ENCODE data around the gene MGAT4B. TPM values are rescaled to one million over a fixed set of nuclear protein-coding genes. Genes with fewer than 3 reads are reported as not detected.

The MGAT4B gene
- total RNA-seq, 1 experiment from 2014 or later, result 337 TPM

DNA sequence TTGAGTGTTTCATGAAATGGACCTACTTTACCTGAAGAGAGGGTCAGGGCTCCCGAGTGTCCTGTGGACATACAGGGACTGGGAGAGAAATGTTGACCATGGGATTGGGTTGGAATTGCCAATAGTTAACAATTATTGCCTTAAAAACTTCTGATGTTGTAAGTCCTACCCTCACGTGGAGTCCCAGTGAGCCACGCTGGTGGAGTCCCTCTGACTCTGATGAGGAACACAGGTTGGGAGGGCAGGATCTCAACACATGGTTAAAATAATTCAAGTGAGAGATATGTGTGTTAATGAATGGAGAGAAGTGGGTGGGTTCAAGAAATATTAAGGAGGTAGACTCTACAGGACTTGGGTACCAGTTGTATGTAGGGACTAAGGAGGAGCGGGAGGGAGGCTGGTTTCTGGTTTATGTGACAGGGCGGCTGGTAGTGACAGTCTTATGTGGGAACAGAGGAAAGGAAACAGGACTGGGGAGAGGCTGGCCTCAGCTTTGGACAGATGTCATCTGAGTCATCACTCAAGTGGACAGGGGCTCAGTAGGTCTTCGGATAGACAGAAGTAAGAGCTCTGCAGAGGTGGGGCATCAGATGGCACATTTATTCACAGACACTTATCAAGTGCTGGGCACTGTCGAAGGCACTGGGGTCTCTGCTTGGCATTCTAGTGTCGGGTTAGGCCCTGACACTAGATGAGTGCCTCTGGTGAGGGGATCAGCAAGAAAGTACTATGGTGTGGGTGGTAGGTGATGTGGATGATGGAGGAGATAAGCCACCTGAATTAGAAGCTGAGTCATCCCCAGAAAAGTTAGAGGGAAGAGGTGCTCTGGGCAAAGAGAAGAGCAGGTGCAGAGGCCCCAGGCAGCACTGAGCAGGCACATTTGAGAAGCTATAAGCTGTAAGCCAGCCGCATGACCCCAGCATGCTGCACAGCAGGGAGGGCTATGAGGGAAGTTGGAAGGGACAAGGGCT lies 46.8 kb downstream of the MGAT4B start:
- DNase-seq, result peak in 1 of 2 experiments; percentile 31
- Histone ChIP-seq H3K9me2 (ENCODE audit: insufficient read depth) (no peaks in the 10 kb centered on the region), H3K27me3 (ENCODE audit: insufficient read depth, low read depth) (no peaks in the 10 kb centered on the region), H3K4me3 (no peak overlapping the region), H3K36me3 (ENCODE audit: low read depth) (no peaks in the 10 kb centered on the region), H3K79me2 (ENCODE audit: low read depth) (peaks cover 78% of the 10 kb centered on the region), H3K4me2 (no peak overlapping the region), H3F3A (ENCODE audit: insufficient read depth, low read depth) (peaks cover 20% of the 10 kb centered on the region), H4K20me1 (ENCODE audit: insufficient read depth) (peaks cover 38% of the 10 kb centered on the region), H3K9me3 (ENCODE audit: insufficient read depth, low read depth) (no peaks in the 10 kb centered on the region), H2AFZ (no peak overlapping the region), H3K4me1 (replicated peaks; ENCODE audit: insufficient read depth) (peaks cover 47% of the 10 kb centered on the region), H3K27ac (no peak overlapping the region)
- no TSS peak for BruUV-seq (replicated peaks)
- intact Hi-C loops (cut with micrococcal nuclease; ENCODE audit: unreplicated experiment), result loop anchor here (5.0 kb wide), 2 partner anchors 77 to 147 kb away; partner anchors contain the start of gene TBC1D9B
- TF ChIP-seq EZH2 (IDR thresholded peaks at IDR 0.05; ENCODE audit: low read depth) (no peak), CTCF (conservative IDR thresholded peaks at IDR 0.05) (no peak)
- ChIA-PET POLR2A (ENCODE audit: unreplicated experiment) (no interaction called here), CTCF (no interaction called here)

- TF ChIP-seq EZH2 (IDR thresholded peaks at IDR 0.05; ENCODE audit: low read depth) (no peak), CTCF (conservative IDR thresholded peaks at IDR 0.05) (no peak)
- Histone ChIP-seq H3K9me2 (ENCODE audit: insufficient read depth) (no peaks in the 10 kb centered on the region), H3K79me2 (ENCODE audit: low read depth) (peaks cover 80% of the 10 kb centered on the region), H3F3A (ENCODE audit: insufficient read depth, low read depth) (peaks cover 20% of the 10 kb centered on the region), H2AFZ (no peak overlapping the region), H3K36me3 (ENCODE audit: low read depth) (no peaks in the 10 kb centered on the region), H4K20me1 (ENCODE audit: insufficient read depth) (peaks cover 45% of the 10 kb centered on the region), H3K4me1 (replicated peaks; ENCODE audit: insufficient read depth) (peaks cover 46% of the 10 kb centered on the region), H3K27ac (no peak overlapping the region), H3K9me3 (ENCODE audit: insufficient read depth, low read depth) (no peaks in the 10 kb centered on the region), H3K27me3 (ENCODE audit: insufficient read depth, low read depth) (no peaks in the 10 kb centered on the region), H3K4me3 (no peak overlapping the region), H3K4me2 (no peak overlapping the region)
- POLR2A ChIA-PET (ENCODE audit: unreplicated experiment), result no interaction called here
- CTCF ChIA-PET, result no interaction called here
- intact Hi-C loops (cut with micrococcal nuclease; ENCODE audit: unreplicated experiment), result no loop called here
- no peak for DNase-seq
- BruUV-seq (replicated peaks), result no TSS peak
Measured at GRCh38 chr5:179758955-179759354, 47.7 kb downstream of the MGAT4B start.

GRCh38 chr5:179755022-179755421 lies 51.6 kb downstream of the MGAT4B start:
- Histone ChIP-seq H3F3A (ENCODE audit: insufficient read depth, low read depth) (no peaks in the 10 kb centered on the region), H3K9me3 (ENCODE audit: insufficient read depth, low read depth) (no peaks in the 10 kb centered on the region), H3K79me2 (ENCODE audit: low read depth) (peaks cover 73% of the 10 kb centered on the region), H3K27me3 (ENCODE audit: insufficient read depth, low read depth) (no peaks in the 10 kb centered on the region), H3K4me1 (replicated peaks; ENCODE audit: insufficient read depth) (peaks cover 11% of the 10 kb centered on the region), H3K27ac (no peak overlapping the region), H3K36me3 (ENCODE audit: low read depth) (no peaks in the 10 kb centered on the region), H2AFZ (no peak overlapping the region), H3K4me3 (no peak overlapping the region), H3K9me2 (ENCODE audit: insufficient read depth) (no peaks in the 10 kb centered on the region), H3K4me2 (no peak overlapping the region), H4K20me1 (ENCODE audit: insufficient read depth) (peaks cover 28% of the 10 kb centered on the region)
- ChIA-PET POLR2A (ENCODE audit: unreplicated experiment) (interaction anchor here (0.6 kb wide), 1 partner anchor 18 kb away, joined by 4 read pairs; no protein-coding TSS in a partner anchor), CTCF (interaction anchor here (1.0 kb wide), 1 partner anchor 23 kb away, joined by 4 read pairs; the partner anchor contains the start of gene MAML1)
- no peak for DNase-seq
- intact Hi-C loops (cut with micrococcal nuclease; ENCODE audit: unreplicated experiment), result no loop called here
- TF ChIP-seq EZH2 (IDR thresholded peaks at IDR 0.05; ENCODE audit: low read depth) (no peak), CTCF (conservative IDR thresholded peaks at IDR 0.05) (no peak)
- no TSS peak for BruUV-seq (replicated peaks)
